Measurements from ENCODE around the gene C1orf74. TPM values are rescaled to one million over a fixed set of nuclear protein-coding genes. Genes with fewer than 3 reads are reported as not detected.

The C1orf74 gene
- polyA plus RNA-seq (2011; rRNA removed) (3.3 TPM in 2 replicates), polyA plus RNA-seq (2017; fragmentation: RNase III; extraction: RNeasy Plus Mini Kit Qiagen cat#74134 plus additional on column Dnase treatment) (2.0 to 2.4 TPM (median 2.4 TPM) in 3 replicates), polyA minus RNA-seq (2011; rRNA and poly(A)+ RNA removed) (4.9 and 6.0 TPM in 2 replicates)
- polyA plus RNA-seq (2012; cell fraction: cytosol; rRNA removed), result 0.59 and 0.74 TPM in 2 replicates
- 0.61 and 0.75 TPM in 2 replicates for polyA plus RNA-seq (2012; cell fraction: nucleus; rRNA removed)

- ATAC-seq (peak; percentile 99 to 100), DNase-seq (ENCODE audit: low read depth in 1 of 2, low spot score in 1 of 2) (peak; percentile 96 to 97), FAIRE-seq (peak; percentile 13)
- H3K4me3 ChIP-seq, result peak within 1 kb of the TSS; percentile 82
- peak within 1 kb of the TSS; percentile 90 for H3K4me2 ChIP-seq
- peaks cover 6% of the 10 kb centered on the region; the same call in 1 of the 3 replicates for H3K4me1 ChIP-seq
- H3K9me3 ChIP-seq, result peaks cover 12% of the 10 kb centered on the region
- CTCF ChIA-PET, result interaction anchor here (1.4 to 2.0 kb wide), 4 partner anchors 15 to 39 kb away, joined by 3 to 5 read pairs (median 4); no protein-coding TSS in a partner anchor
- 5% methylated on average over 41 of the region's 48 CpGs for WGBS (ENCODE audit: missing lambda C conversion rate)
- peak within 1 kb of the TSS; percentile 84 to 86 for H3K27ac ChIP-seq
- POLR2A ChIA-PET, result interaction anchor here (0.6 to 1.2 kb wide), 8 partner anchors 8 to 170 kb away, joined by 3 to 9 read pairs (median 4); partner anchors contain the start of gene UTP25
- no peak for TF ChIP-seq CTCF (IDR thresholded peaks at IDR 0.05)
- TF ChIP-seq NFE2L2 (conservative IDR thresholded peaks at IDR 0.05; ENCODE audit: low read length), result no peak
- no peak; the same call in 1 of the 2 replicates for TF ChIP-seq ZNF302 (CRISPR knock-in tag; IDR thresholded peaks at IDR 0.05)
- no peak for TF ChIP-seq HEYL (CRISPR knock-in tag; IDR thresholded peaks at IDR 0.05)
- peak; percentile 84 for TF ChIP-seq ZSCAN20 (CRISPR knock-in tag; IDR thresholded peaks at IDR 0.05)
- no peak for TF ChIP-seq HES2 (IDR thresholded peaks at IDR 0.05)
- TF ChIP-seq MAFK (IDR thresholded peaks at IDR 0.05; ENCODE audit: partially characterized antibody), result no peak
- no peak for TF ChIP-seq CBX8 (IDR thresholded peaks at IDR 0.05)
- peak; percentile 98 for TF ChIP-seq E2F6 (IDR thresholded peaks at IDR 0.05; ENCODE audit: borderline replicate concordance, low read depth)
- no peak for TF ChIP-seq ZFP36 (IDR thresholded peaks at IDR 0.05; ENCODE audit: borderline replicate concordance, partially characterized antibody)
- no peak for TF ChIP-seq CHD4 (IDR thresholded peaks at IDR 0.05; ENCODE audit: borderline replicate concordance)
- peak; percentile 89; the same call in 1 of the 2 replicates for TF ChIP-seq EHF (CRISPR knock-in tag; IDR thresholded peaks at IDR 0.05)
- peak; percentile 68 for TF ChIP-seq HOXB5 (CRISPR knock-in tag; IDR thresholded peaks at IDR 0.05)
- peak; percentile 58 to 90; a peak in 4 of 5 replicates for TF ChIP-seq JUN (IDR thresholded peaks at IDR 0.05)
- TF ChIP-seq BHLHE40 (IDR thresholded peaks at IDR 0.05; ENCODE audit: low read depth, low read length), result no peak
- peak; percentile 83; the same call in 1 of the 2 replicates for TF ChIP-seq EHMT2 (IDR thresholded peaks at IDR 0.05; ENCODE audit: low read depth)
- TF ChIP-seq GATA3 (IDR thresholded peaks at IDR 0.05; ENCODE audit: borderline replicate concordance), result peak; percentile 53
- no peak for TF ChIP-seq USF2 (IDR thresholded peaks at IDR 0.05)
- TF ChIP-seq CHD2 (IDR thresholded peaks at IDR 0.05; ENCODE audit: low read length, partially characterized antibody), result peak; percentile 95
- TF ChIP-seq RFX5 (IDR thresholded peaks at IDR 0.05), result no peak
- TF ChIP-seq NPAS2 (CRISPR knock-in tag; IDR thresholded peaks at IDR 0.05; ENCODE audit: borderline replicate concordance), result no peak
- no peak; the same call in 1 of the 2 replicates for TF ChIP-seq MYC (IDR thresholded peaks at IDR 0.05; ENCODE audit: borderline replicate concordance, low read length)
- TF ChIP-seq NR3C1 (IDR thresholded peaks at IDR 0.05), result no peak
- no peak for TF ChIP-seq KDM5A (IDR thresholded peaks at IDR 0.05)
- TF ChIP-seq ZC3H11A (IDR thresholded peaks at IDR 0.05), result no peak
- peak; percentile 94 for TF ChIP-seq POLR2A (IDR thresholded peaks at IDR 0.05; ENCODE audit: low read length)
- no peak for TF ChIP-seq TFCP2L1 (CRISPR knock-in tag; IDR thresholded peaks at IDR 0.05)
- TF ChIP-seq POLR2AphosphoS2 (conservative IDR thresholded peaks at IDR 0.05; ENCODE audit: low read length), result no peak
- no peak for TF ChIP-seq TP53 (CRISPR knock-in tag; IDR thresholded peaks at IDR 0.05)
- TF ChIP-seq ATOH8 (CRISPR knock-in tag; IDR thresholded peaks at IDR 0.05; ENCODE audit: low read depth), result 0 out of 2 replicates have a peak, but pooled peaks have one; percentile 26
- TF ChIP-seq JUNB (IDR thresholded peaks at IDR 0.05), result no peak
- TF ChIP-seq EP300 (IDR thresholded peaks at IDR 0.05), result no peak
- no peak for TF ChIP-seq SMC3 (IDR thresholded peaks at IDR 0.05)
- no peak for TF ChIP-seq ESRRA (IDR thresholded peaks at IDR 0.05; ENCODE audit: borderline replicate concordance, low read length)
- TF ChIP-seq SREBF2 (IDR thresholded peaks at IDR 0.05), result no peak
- TF ChIP-seq ELK1 (IDR thresholded peaks at IDR 0.05; ENCODE audit: low read depth, low read length), result no peak
Observed at GRCh38 chr1:209784265-209785169, at the start of gene C1orf74. Gene C1orf74, minus strand, starts transcription at chr1:209784559. Its CDS starts 925 bp downstream, at chr1:209783634.
